B cell (primary cell): ENCODE measurements around the gene TRIP10. TPM values are rescaled to one million over a fixed set of nuclear protein-coding genes. Genes with fewer than 3 reads are reported as not detected.

Experiments used
- ATAC-seq: fragments of 200-7000 bp; cut with Tn5 transposase; one replicate; pipeline ENCODE4 v1.10.0; 2021; ENCODE audit warnings: low read depth, mild to moderate bottlenecking, moderate number of reproducible peaks, moderate library complexity
- CTCF ChIA-PET: fragments of 350-600 bp; sonication (Branson Sonifier 250); formaldehyde crosslinking; loops from one replicate; lab custom pipeline; 2021; ENCODE audit warnings: antibody characterized with exemption, inconsistent platforms; lab: Charles Lee
- POLR2A ChIA-PET: fragments of 350-600 bp; sonication (Branson Sonifier 250); formaldehyde crosslinking; loops from one replicate; lab custom pipeline; 2021; ENCODE audit warnings: antibody characterized with exemption; lab: Charles Lee
- DNase-seq: peaks from one replicate; pipeline ENCODE4 v3.0.0; 2013
- H2AFZ ChIP-seq: 2 replicates; pipeline ENCODE4 v1.6.1; 2012; ENCODE audit warnings: mild to moderate bottlenecking, low read depth, low read length; ENCODE audit not compliant: insufficient read depth, poor library complexity, severe bottlenecking
- H3K27ac ChIP-seq, 2 donors: 1 replicate in 1 of 2; 2 replicates in 1 of 2; pipeline ENCODE4 v1.5.1; 2012 to 2013; ENCODE audit warnings: low read length in 2 of 2, mild to moderate bottlenecking in 2 of 2, moderate library complexity in 1 of 2
- H3K27me3 ChIP-seq, 4 experiments: fragments of 200-600 bp in 1 of 4; sonication (generic) in 1 of 4; replicated peaks in 1 of 4; 1 replicate in 2 of 4; 2 replicates in 2 of 4; pipeline versions ENCODE4 v1.6.1 to v1.7.0; 2013 to 2016; ENCODE audit warnings: low read length in 3 of 4, mild to moderate bottlenecking in 2 of 4, mixed read lengths in 1 of 4, moderate library complexity in 1 of 4; ENCODE audit not compliant: insufficient read depth in 4 of 4, control insufficient read depth in 3 of 4; ENCODE audit errors: control extremely low read depth in 1 of 4
- H3K36me3 ChIP-seq, 2 experiments: replicated peaks in 1 of 2; 1 replicate in 1 of 2; 2 replicates in 1 of 2; pipeline versions ENCODE4 v1.6.1 to v1.7.1; 2013; ENCODE audit warnings: low read length in 1 of 2; ENCODE audit not compliant: insufficient read depth in 2 of 2, control insufficient read depth in 1 of 2; ENCODE audit errors: control extremely low read depth in 1 of 2, extremely low read depth in 1 of 2
- H3K4me1 ChIP-seq, 2 donors: fragments of 200-600 bp in 1 of 2; sonication (generic) in 1 of 2; 1 replicate in 1 of 2; 2 replicates in 1 of 2; pipeline versions ENCODE4 v1.5.1 to v1.6.1; 2013 to 2017; ENCODE audit warnings: low read length in 2 of 2; ENCODE audit not compliant: control insufficient read depth in 2 of 2, insufficient read depth in 2 of 2
- H3K4me2 ChIP-seq: replicated peaks from 2 replicates; pipeline ENCODE3; 2012; ENCODE audit warnings: mild to moderate bottlenecking, low read depth, low read length; ENCODE audit not compliant: poor library complexity, severe bottlenecking
- H3K4me3 ChIP-seq, 5 experiments: fragments of 200-600 bp in 1 of 5; sonication (generic) in 1 of 5; 1 replicate in 3 of 5; 2 replicates in 2 of 5; pipeline versions ENCODE4 v1.5.1 to v1.7.0; 2011 to 2016; ENCODE audit warnings: low read length in 4 of 5, mild to moderate bottlenecking in 4 of 5, low read depth in 2 of 5, control low read depth in 1 of 5, moderate library complexity in 1 of 5; ENCODE audit not compliant: insufficient read depth in 1 of 5; ENCODE audit errors: control extremely low read depth in 1 of 5, extremely low read depth in 1 of 5
- H3K79me2 ChIP-seq: fragments of 200-600 bp; sonication (generic); one replicate; pipeline ENCODE4 v1.6.0; 2016; ENCODE audit warnings: low read length; ENCODE audit not compliant: control insufficient read depth, insufficient read depth
- H3K9ac ChIP-seq: fragments of 200-600 bp; sonication (generic); 2 replicates; pipeline ENCODE4 v1.6.1; 2017; ENCODE audit warnings: mild to moderate bottlenecking, low read length, moderate library complexity
- H3K9me3 ChIP-seq, 3 donors: one replicate each; pipeline versions ENCODE4 v1.6.1 to v1.7.1; 2013; ENCODE audit warnings: low read length in 2 of 3; ENCODE audit not compliant: control insufficient read depth in 2 of 3, insufficient read depth in 1 of 3; ENCODE audit errors: control extremely low read depth in 1 of 3
- H4K20me1 ChIP-seq: 2 replicates; pipeline ENCODE4 v1.6.0; 2012; ENCODE audit warnings: mild to moderate bottlenecking, low read length; ENCODE audit not compliant: insufficient read depth, control insufficient read depth, poor library complexity, severe bottlenecking
- H3K27ac Mint-ChIP-seq: one replicate; pipeline ENCODE4 v1.8.0; 2021; ENCODE audit warnings: mixed read lengths
- H3K27me3 Mint-ChIP-seq: one replicate; pipeline ENCODE4 v1.8.0; 2021; ENCODE audit warnings: mixed read lengths
- H3K4me1 Mint-ChIP-seq: one replicate; pipeline ENCODE4 v1.8.0; 2021; ENCODE audit warnings: mixed read lengths
- H3K4me3 Mint-ChIP-seq: one replicate; pipeline ENCODE4 v1.8.0; 2021; ENCODE audit warnings: mixed read lengths
- H3K9me3 Mint-ChIP-seq: one replicate; pipeline ENCODE4 v1.8.0; 2022; ENCODE audit warnings: mixed read lengths; ENCODE audit not compliant: insufficient read depth
- EZH2 ChIP-seq: IDR thresholded peaks from 2 replicates; pipeline ENCODE4 v1.6.1; 2012; ENCODE audit warnings: borderline replicate concordance, low read depth, mild to moderate bottlenecking, moderate library complexity, low read length; ENCODE audit not compliant: insufficient read depth, poor library complexity, severe bottlenecking
- WGBS: methylation state at CpG from one replicate; pipeline ENCODE4 v1.1.5; 2013; ENCODE audit warnings: missing lambda C conversion rate; ENCODE audit not compliant: insufficient coverage; 5-methylcytosine and 5-hydroxymethylcytosine counted together
- intact Hi-C: fragments of 100-400 bp; cut with micrococcal nuclease; formaldehyde crosslinking; loops from one replicate; pipeline ENCODE4 v1.10.0; 2022
- polyA plus RNA-seq: library from polyadenylated mRNA; depleted of rRNA; stranded (reverse); fragments of >200 nt; gene quantifications from 2 replicates; pipeline ENCODE4 v1.2.3, GENCODE V29; 2012
- total RNA-seq, 2 donors: library from RNA; stranded (reverse); fragments of 120-200 nt in 1 of 2; gene quantifications; 1 replicate in 1 of 2; 2 replicates in 1 of 2; pipeline versions ENCODE4 v1.2.3 to v1.2.4, GENCODE V29; 2013 to 2022
- TF ChIP-seq, protein P1 (sequence below): fragments of 200-600 bp; IDR thresholded peaks from one replicate; pipeline ENCODE4 v1.8.0; 2022; ENCODE audit warnings: antibody characterized with exemption, mild to moderate bottlenecking

The TRIP10 gene
- total and polyA plus RNA-seq, 2 donors (not counting 1 experiment from before 2014, with no cell fraction given): 5.9 to 42.7 TPM

DNA sequence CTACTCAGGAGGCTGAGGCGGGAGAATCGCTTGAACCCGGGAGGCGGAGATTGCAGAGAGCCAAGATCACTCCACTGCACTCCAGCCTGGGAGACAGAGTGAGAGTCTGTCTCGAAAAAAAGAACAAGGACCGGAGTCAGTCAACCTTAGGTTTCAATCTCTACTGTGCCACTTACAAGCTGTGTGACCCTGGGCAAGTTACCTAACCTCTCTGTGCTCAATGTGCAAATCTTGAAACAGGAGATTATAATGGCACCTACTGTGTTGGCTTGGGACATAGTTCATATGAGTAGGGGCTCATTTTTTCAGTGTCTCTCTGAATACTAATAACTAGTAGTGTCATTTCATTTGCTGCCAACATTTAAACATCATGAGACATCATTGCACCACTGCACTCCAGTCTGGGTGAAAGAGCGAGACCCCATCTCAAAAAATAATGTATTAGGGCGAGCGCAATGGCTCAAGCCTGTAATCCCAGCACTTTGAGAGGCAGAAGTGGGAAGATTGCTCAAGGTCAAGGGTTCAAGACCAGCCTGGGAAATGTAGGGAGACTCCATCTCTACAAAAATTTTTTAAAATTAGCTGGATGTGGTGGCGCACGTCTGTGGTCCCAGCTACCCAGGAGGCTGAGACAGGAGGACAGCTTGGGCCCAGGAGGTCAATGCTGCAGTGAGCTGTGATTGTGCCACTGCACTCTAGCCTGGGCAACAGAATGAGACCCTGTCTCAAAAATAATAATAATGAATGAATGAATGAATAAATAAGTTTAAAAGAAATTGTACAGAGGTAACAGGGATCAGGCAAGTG, 24.5 kb upstream of the TRIP10 start:
- H3K4me2 ChIP-seq: no peak overlapping the region
- peaks cover 3 to 10% of the 10 kb centered on the region in 2 donors for H3K4me1 ChIP-seq
- no peak for DNase-seq
- no peak for ATAC-seq
- no peak for TF ChIP-seq EZH2
- TF ChIP-seq, protein P1, sequence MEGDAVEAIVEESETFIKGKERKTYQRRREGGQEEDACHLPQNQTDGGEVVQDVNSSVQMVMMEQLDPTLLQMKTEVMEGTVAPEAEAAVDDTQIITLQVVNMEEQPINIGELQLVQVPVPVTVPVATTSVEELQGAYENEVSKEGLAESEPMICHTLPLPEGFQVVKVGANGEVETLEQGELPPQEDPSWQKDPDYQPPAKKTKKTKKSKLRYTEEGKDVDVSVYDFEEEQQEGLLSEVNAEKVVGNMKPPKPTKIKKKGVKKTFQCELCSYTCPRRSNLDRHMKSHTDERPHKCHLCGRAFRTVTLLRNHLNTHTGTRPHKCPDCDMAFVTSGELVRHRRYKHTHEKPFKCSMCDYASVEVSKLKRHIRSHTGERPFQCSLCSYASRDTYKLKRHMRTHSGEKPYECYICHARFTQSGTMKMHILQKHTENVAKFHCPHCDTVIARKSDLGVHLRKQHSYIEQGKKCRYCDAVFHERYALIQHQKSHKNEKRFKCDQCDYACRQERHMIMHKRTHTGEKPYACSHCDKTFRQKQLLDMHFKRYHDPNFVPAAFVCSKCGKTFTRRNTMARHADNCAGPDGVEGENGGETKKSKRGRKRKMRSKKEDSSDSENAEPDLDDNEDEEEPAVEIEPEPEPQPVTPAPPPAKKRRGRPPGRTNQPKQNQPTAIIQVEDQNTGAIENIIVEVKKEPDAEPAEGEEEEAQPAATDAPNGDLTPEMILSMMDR: no peak
- intact Hi-C loops: no loop called here
- H2AFZ ChIP-seq: no peak overlapping the region
- Mint-ChIP-seq H3K4me1 (peaks cover 16% of the 10 kb centered on the region), H3K27me3 (peaks cover 20% of the 10 kb centered on the region), H3K4me3 (no peak overlapping the region), H3K27ac (no peak overlapping the region), H3K9me3 (peaks cover 3% of the 10 kb centered on the region)
- CTCF ChIA-PET: no interaction called here
- POLR2A ChIA-PET: no interaction called here
- peaks cover 0 to 3% (median 0%) of the 10 kb centered on the region in 3 donors for H3K9me3 ChIP-seq
- no peak overlapping the region for H3K9ac ChIP-seq
- H3K27me3 ChIP-seq: peaks cover 0 to 14% (median 3%) of the 10 kb centered on the region in 4 experiments
- 97% methylated on average over 6 of the region's 11 CpGs for WGBS
- no peaks in the 10 kb centered on the region for H4K20me1 ChIP-seq
- H3K4me3 ChIP-seq: no peak overlapping the region
- peaks cover 2% of the 10 kb centered on the region for H3K79me2 ChIP-seq
- no peaks in the 10 kb centered on the region for H3K36me3 ChIP-seq
- no peak overlapping the region for H3K27ac ChIP-seq

DNA sequence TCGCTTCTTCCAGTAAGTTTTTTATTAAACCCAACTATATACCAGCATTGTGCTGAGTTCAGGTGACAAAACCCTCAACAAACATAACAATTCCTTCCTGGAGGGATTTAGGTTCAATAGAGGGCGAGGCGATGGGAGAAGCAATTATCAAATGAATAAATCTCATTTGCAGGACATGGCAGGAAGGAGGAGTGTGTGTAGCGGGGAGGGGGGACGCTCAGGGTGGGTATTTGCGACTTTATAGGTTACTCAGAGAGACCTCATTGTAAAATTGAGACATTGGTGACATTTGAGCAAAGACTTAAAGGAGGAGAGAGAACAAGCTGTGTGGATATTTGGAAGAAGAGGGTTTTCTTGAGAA, 22.9 kb upstream of the TRIP10 start:
- Histone ChIP-seq H3K9me3 (peaks cover 0 to 3% (median 0%) of the 10 kb centered on the region in 3 donors), H3K79me2 (peaks cover 4% of the 10 kb centered on the region), H3K27ac (no peak overlapping the region), H3K9ac (no peak overlapping the region), H3K36me3 (no peaks in the 10 kb centered on the region), H4K20me1 (no peaks in the 10 kb centered on the region), H3K4me3 (no peak overlapping the region), H3K27me3 (no peaks in the 10 kb centered on the region), H3K4me2 (no peak overlapping the region), H2AFZ (no peak overlapping the region), H3K4me1 (peaks cover 8 to 13% of the 10 kb centered on the region in 2 donors)
- no peak for DNase-seq
- Mint-ChIP-seq H3K9me3 (peaks cover 3% of the 10 kb centered on the region), H3K4me1 (peaks cover 15% of the 10 kb centered on the region), H3K27me3 (peaks cover 5% of the 10 kb centered on the region), H3K27ac (no peak overlapping the region), H3K4me3 (no peak overlapping the region)
- ATAC-seq: no peak
- intact Hi-C loops: no loop called here
- POLR2A ChIA-PET: no interaction called here
- CTCF ChIA-PET: no interaction called here
- WGBS: 76% methylated on average over 3 of the region's 6 CpGs
- no peak for TF ChIP-seq EZH2
- TF ChIP-seq, protein P1: no peak
